GM19239 (cell line): Measurements from ENCODE around the gene ARHGAP6.

ENCODE experiments used
- DNase-seq: peaks from one replicate; pipeline ENCODE4 v3.0.0; 2011; ENCODE audit warnings: low spot score; ENCODE audit not compliant: insufficient read length
- FAIRE-seq: peaks from 2 replicates; lab custom pipeline; 2011; peaks lifted over from hg19 to GRCh38; lab: Jason Lieb, UNC

The ARHGAP6 gene

DNA sequence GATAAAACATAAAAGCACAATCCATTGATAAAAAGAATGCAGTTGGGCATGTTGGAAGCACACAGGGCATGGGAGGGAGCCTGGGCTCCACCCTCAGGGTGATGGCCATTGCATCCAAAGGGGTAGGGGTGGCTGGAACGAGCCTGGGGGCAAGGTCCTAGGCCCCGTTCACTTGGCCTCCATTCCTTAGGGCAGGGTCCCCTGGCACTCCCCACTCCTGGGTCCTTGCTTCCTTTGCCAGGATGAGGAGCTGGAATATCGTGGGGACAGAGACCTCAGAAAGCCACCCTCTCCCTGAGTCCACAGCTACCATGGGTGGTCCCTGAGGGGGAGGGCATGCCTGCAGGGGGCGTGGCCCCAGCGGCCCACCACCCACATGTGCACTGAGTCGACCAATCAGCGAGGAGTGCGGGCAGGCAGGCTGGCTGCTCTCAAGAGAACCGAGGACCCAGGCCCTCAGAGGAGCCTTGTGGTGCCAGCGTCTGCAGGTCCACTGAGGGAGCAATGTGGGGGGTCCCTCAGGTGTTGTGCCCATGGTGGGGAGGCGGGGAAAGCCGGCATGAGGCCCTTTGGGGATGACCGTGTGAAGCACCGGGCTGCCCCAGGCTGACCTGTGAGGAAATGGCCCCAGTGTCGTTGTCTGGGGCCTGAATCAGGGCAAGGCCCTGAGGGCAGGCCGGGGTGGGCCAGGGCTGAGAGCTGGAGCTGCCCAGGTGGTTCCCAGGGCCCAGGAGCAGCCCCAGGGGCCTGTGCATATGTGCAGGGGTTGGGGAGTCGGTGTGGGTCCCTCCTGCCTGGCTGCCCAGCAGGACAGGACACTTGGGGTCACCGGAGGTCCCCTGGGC, 451.2 kb downstream of the ARHGAP6 start:
- DNase-seq (no peak), FAIRE-seq (no peak)

DNA sequence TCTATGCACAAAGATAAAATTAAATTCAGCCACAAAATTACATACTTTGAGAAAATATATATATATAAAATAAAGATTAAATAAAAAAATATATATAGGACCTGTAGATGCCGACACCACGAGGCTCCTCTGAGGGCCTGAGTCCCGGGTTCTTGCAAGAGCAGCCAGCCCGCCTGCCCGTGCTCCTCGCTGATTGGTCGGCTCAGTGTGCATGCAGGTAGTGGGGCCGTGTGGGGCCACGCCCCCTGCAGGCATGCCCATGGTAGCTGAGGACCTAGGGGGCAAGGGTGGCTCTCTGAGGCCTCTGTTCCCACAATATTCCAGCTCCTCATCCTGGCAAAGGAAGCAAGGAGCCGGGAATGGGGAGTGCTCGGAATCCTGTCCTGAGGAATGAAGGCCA, 453.0 kb downstream of the ARHGAP6 start:
- no peak for DNase-seq

DNA sequence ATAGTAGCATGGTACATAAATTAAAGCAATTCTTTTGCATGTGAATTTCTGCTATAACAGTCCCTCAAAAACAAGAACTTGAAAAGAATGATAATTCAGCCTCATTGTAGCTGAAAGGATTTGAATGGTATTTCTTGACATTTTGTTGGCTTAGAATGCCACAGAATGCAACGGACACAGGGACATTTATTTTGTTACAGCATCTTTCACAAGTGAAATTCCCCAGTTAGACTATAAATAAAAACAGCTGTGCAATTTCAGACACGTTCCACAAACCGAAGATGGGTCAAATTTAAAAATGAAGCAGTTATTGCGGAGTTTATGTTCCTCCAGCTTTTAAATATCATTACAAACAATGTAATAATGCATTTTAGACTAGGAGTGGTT, 455.3 kb downstream of the ARHGAP6 start:
- FAIRE-seq, result no peak
- no peak for DNase-seq

More for the DNA sequence above, 453.0 kb downstream of the ARHGAP6 start:
- no peak for FAIRE-seq

DNA sequence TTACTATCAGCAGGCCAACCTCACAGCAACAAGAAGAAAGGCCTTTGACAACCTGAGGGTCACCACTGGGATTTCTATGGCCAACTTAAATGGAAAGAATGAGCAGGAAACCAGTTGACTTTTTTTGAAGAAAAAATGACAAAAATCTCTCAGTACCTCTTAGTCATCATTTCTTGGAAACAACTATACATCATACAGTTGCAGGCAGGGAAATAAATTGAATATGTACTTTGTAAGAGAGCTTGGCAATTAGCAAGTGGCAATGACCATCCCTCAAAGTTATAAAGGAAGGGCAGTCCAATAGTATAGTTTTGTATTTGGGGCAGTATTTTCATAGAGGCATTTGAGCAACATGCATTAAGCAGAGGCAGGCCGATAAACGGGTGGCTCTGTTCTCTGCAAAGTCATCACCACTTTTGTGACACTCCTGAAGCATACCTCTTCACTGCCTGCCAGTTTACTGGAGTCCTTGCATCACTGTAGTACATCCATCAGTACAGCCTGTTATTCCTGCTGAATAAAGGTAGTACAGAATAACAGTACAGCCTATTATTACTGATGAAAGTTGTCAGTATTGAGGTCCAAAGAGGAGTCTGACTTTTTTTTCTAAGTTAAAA, 455.8 kb downstream of the ARHGAP6 start:
- DNase-seq (no peak), FAIRE-seq (no peak)

DNA sequence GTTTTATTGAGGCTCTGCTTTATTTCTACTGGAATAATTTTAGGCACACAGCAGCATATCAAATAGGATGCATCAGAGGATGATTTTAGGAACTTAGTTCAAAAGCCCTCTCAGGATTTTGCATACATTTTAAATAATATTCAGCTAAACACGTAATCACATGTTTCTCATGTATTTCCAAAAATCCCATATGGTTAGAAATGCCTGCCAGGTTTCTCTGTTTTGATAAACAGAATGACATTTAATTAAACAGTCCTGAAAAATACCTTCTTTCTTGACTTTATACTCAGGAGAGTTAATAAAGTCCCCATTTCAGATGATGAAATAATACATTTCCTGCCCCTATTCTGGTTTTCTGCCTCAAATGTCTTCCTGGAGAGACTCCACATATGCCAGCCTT, 459.0 kb downstream of the ARHGAP6 start:
- DNase-seq (no peak), FAIRE-seq (peak; percentile 21)

DNA sequence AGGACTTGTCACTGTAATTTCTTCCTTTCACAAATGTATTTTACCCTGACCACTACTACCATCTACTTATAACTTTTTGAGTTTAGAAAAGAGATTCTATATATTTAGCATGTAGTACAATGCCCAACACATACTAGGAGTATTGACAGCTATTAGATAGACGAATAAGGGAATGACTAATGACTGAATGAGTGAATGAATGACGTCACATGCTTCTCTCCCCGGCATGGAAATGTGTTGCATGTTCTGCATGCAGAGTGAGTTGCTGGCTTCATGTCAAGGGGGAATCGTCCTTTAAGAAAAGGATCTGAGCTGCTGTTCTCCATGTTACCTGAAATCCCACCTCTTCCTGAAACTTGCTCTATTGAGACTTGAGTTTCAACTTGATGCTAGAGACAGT, 459.9 kb downstream of the ARHGAP6 start:
- DNase-seq (no peak), FAIRE-seq (no peak)

DNA sequence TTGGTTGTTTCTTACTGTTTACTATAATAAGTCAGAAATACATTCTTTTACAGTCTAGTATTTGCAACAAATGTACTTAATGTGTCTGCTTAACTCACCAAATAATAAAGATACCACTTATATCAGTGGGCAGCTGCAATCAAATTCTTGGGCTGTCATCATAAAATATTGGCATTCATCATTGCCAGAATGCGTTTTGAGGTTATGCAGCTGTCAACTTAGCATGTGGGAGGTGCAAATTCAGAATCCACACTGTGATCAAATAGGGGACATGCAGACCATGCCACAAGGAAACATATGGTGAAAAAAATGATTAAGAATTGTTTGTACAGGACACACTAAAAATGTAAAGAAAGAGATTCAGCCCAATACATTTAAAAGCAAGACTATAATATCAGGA, 468.0 kb downstream of the ARHGAP6 start:
- no peak for FAIRE-seq

DNA sequence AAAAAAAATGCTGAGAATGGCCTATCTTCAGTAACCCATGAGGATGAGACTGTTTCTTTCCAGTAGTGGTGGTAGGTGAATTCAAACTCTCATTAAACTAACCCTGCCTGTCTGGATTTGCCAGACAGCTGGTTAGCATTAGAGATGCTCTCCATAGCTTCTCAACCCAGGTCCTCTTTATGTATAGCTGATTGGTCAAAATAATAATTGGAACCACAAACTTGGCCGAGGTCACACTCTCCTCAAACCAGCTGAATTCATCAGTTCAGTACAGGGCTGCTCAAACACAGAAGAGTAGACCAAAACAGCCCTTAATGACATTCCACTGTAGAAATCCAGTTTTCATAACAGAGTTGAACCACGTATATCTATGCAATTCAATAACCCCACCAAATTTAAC, 469.2 kb downstream of the ARHGAP6 start:
- DNase-seq (no peak), FAIRE-seq (no peak)

More for the DNA sequence above, 468.0 kb downstream of the ARHGAP6 start:
- DNase-seq, result no peak

DNA sequence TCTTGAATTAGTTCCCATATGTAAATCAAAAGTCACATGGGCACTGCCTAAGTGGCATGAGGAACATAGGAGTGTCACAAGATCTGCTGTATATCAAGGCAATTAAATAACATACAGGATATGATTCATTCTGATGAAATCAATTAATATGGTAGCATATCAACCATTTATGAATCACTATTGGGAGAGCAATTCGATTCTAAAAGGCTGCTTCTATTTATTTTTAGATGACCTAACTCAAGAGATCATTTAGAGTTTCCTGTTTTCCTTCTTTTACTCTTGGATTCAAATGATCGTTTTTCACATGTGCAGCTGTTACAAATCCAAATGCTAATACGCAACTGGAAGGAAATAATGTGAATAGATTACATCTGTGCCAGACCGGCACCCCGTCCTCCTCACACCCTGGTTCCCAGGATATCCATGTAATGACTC, 472.7 kb downstream of the ARHGAP6 start:
- FAIRE-seq (no peak), DNase-seq (no peak)

DNA sequence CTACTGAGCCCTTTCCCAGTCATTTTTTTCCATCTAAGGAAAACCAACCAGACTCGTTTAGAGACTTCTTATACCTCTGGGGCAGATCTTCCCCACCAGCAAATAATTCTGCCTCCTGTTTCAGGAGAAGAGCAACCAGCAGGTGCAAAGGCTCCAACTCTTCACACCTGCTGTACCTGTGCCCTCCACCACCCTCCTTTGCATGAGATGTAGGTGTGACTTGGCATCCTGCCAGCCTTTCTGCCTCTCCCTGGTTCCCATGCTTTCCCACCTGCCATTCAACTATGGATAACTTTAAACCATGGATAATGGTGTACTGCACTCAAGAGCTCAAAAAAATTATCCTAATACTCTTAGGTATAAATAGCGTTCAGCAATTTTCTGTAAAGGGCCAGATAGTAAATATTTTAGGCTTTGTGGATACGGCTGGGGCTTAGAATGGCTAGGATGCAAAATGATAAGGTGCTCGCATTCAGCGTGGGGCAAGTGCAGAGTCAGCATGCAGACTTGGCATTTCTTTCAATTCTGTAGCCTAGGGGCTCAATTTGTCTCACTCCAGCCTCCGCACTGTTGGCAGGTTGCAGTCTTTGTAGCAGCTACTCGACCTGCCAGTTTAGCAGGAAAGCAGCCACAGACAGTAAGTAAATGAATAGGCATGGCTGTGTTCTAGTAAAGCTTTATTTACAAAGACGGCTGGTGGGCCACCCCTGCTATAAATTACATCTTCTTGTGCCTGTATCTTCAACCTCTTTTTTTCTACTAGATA, 474.8 kb downstream of the ARHGAP6 start:
- FAIRE-seq (no peak), DNase-seq (no peak)

DNA sequence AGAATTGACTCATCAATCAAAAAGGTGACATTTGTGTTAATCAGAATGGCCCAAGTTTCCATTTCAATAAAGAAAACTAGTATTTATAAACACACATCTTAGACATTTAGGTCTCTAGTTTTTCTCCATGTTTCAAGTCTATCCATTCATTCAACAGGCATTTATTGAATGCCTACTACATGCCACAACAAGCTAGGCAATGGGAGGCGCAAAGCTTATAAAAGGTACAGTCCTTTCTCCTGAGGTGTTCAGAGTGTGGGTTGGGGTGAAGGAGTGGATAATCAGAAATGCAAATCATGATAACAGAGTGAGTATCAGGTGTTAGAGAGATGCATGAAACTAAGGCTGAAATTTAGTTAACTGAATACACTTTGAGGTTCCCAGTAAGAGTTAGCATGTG, 476.6 kb downstream of the ARHGAP6 start:
- FAIRE-seq (no peak), DNase-seq (no peak)

DNA sequence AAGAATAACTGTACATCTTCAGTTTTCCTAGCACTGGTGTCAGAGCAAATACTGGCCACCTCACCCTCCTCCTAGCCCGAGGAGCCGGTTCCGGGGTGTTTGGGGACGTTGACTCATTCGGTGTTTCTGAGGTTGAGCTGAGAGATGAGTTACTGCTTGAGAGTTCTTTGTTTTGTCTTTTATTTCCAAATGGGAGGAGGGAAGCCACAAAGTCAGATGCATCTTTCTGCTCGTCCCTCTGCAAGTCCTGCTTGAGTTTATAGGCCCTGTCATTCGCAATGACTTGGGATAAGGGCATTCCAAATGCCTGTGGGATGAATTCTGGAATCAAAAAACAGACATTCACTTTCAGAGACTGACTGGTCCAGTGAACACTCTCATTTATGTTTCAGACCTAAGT, 477.1 kb downstream of the ARHGAP6 start:
- FAIRE-seq, result no peak
- DNase-seq, result no peak

DNA sequence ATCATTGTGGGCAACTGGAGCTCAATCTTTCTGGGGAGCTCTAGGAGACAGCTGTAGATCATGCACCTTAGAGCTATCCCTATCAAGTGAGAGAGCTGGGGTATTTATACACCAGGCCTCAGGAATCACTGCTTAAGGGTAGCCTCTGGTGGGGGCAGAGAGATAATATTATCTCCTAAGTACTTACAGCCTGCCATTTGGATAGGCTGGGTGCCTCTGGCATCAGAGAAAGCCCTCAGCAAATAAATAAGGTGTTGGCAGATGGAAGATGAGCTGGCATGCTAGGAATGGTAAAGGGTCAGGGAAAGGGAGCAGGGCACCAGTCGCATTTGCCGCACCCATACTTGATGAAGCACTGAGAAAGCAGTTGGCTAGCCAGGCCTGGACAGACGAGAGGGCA, 478.7 kb downstream of the ARHGAP6 start:
- FAIRE-seq (no peak), DNase-seq (no peak)

DNA sequence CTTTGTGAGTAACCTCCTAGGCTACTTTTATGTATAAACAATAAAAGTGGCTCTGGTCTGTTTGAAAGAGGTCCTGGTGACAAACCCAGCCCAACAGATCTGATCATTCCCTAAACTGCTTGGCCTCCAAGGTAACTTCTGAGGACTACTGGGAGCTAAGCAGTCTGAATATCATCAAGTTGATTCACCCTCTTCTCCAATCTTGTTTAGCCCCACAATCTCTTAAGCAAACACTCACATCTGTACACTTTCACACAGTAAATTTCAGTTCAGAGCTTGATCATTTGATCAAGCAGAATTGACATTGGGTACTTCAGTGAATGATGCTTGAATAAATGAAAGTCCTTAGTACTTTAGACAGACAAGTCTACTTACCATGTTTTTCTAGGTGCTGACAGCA, 479.9 kb downstream of the ARHGAP6 start:
- DNase-seq (no peak), FAIRE-seq (no peak)

DNA sequence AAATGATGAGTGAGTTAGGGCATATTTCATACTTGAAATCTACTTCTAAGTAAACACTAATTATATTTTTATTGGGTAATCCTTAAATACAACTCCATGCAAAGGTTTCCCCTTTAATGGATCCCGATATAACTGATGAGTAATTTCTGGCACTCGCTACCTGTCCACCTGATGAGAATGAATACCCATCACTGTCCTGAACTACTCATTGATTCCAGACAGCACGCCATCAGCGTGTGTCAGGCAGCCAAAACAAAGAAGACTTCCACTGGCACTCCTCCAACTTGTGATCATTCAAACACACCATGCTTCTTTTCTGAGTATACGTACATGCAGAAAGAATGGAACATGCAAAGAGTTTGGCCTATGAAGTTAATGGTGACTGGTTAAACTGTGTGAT, 485.1 kb downstream of the ARHGAP6 start:
- FAIRE-seq, result no peak
- no peak for DNase-seq

DNA sequence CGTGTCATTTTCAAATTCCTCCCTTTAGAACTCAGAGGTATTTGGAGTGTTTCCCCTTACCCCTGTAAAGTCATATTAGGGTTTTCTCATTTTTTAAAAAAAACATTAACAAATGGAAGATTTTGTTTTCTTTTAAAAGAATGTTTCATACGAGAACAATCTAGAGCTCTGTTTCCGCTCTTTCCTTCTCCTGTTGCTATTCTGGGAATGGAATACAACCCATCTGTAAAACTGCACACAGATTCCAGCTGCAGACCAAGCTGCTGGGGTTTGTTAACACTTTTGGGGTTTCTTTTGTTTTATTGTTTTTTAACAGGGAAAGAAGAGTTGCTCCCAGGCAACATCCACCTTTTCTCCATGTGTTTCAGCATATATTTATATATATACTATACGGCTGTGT, 493.3 kb downstream of the ARHGAP6 start:
- no peak for FAIRE-seq
- no peak for DNase-seq

DNA sequence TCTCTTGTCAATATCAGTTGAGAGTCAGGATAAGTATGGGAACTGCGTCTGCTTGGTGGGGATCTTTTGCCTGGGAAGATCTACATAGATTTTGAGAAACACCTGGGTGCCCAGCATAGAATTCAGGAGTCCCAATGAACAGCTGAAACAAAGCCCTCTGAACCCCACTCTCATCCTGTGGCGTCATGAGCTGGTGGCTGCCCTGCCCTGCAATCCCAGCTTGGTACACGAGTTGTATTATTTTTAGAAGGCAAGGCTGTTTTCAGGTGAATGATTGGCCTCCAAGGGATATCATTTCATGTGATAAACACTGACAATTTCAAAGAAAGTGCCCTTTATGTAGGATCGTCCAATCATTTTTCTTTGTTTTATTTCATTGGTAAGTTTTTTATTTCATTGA, 493.8 kb downstream of the ARHGAP6 start:
- DNase-seq, result no peak
- no peak for FAIRE-seq

DNA sequence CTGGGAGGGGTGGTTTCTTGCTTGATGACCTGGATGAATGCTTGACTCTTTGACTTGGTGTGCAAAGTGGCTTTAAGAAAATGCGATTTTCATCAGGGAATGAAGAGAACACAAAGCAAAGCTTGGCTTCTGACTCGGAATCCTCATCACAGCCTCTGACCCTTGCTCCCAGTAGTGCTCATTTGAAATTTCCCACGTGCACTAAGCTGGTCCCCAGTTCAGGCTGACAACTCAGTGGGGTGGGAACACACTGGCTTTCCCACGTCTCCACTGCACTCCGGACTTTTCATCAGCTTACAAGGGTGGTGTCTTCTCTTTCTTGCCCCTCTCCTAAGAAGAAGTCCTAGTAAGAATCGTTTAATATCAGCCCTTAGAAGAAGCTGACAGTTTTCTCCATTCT, 501.3 kb downstream of the ARHGAP6 start:
- no peak for DNase-seq
- FAIRE-seq, result peak; percentile 57

DNA sequence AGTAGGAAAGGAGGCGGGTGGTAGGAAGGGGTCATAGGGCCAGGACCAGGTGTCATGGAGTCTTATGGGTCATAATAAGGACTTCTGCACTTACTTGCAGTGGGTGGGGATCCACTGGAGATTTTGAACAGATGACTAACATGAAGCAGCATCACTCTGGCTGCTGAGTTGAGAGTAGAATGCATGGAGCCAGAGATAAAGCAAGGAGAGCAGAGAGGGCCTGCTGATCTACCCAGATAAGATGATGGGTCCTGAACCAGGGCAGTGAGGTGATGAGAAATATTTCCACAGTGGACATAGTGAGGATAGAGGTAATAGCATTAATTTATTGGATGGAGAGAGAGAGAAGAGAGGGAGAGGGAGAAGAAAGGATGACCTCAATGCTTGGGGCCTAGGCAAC, 506.6 kb downstream of the ARHGAP6 start:
- FAIRE-seq, result no peak

DNA sequence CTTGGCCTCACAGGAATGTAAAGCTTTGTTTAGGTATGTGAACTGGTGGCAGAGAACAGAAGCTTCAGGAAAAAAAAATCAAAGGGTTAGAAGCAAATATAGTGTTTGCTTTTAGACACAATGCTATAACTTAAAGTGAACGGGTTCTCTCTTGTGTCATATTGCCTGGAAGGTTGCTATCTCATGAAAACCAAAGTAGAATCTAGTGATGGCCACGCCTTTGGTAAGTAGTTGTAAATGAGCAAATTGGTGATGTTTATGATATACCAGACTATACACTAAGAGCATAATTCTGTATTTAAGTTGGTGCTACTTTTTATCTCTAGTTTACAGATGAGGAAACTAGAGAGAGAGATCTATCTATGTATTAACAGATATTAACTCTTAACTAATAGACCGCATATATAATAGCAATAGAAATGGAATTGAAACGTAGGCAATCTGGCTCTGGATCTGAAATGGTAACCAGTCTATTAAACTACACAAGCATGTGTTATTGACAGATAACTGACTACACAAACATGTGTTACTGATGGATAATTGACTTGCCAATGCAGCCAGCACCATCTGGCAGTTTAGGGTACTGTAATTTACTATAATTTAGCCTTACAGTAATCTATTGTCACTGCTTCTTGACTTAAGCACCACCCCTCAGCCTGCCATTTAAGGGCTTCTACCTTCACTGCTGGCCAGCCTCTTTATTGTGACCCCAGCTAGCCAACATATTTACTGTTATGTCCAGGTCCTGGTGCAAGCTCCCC, 513.7 kb downstream of the ARHGAP6 start:
- no peak for DNase-seq
- no peak for FAIRE-seq

More for the DNA sequence above, 506.6 kb downstream of the ARHGAP6 start:
- DNase-seq, result no peak
